K562 (cell line): Measurements from ENCODE around the gene ST7.

Experiments
- AFF4 ChIP-seq: sonication (generic); formaldehyde crosslinking; IDR thresholded peaks from 2 replicates; pipeline ENCODE4 v1.8.0; 2023; ENCODE audit warnings: mild to moderate bottlenecking, missing genetic modification reagents
- CHD7 ChIP-seq: fragments of 200-600 bp; sonication (generic); IDR thresholded peaks from one replicate; pipeline ENCODE4 v1.6.1; 2012; ENCODE audit warnings: mild to moderate bottlenecking, low read depth, low read length, inconsistent platforms
- CTCF ChIP-seq, 3 experiments: IDR thresholded peaks in 2 of 3; conservative IDR thresholded peaks in 1 of 3; 2 replicates each; pipeline ENCODE4 v1.5.1; 2011 to 2012; ENCODE audit warnings: low read length in 3 of 3, mild to moderate bottlenecking in 3 of 3, control low read depth in 2 of 3, improper control_type of control experiment in 1 of 3, inconsistent platforms in 1 of 3, low read depth in 1 of 3, mixed read lengths in 1 of 3, moderate library complexity in 1 of 3; ENCODE audit not compliant: insufficient read depth in 2 of 3
- E2F1 ChIP-seq: sonication (generic); formaldehyde crosslinking; IDR thresholded peaks from 2 replicates; pipeline ENCODE4 v1.8.1; 2023; ENCODE audit warnings: mild to moderate bottlenecking, missing genetic modification reagents, moderate library complexity
- EP300 ChIP-seq: IDR thresholded peaks from 2 replicates; pipeline ENCODE4 v1.6.1; 2012; ENCODE audit warnings: low read length, improper control_type of control experiment
- JUND ChIP-seq, 2 experiments: IDR thresholded peaks; 2 replicates in 1 of 2; 3 replicates in 1 of 2; pipeline ENCODE4 v1.6.1; 2011; ENCODE audit warnings: borderline replicate concordance in 2 of 2, low read depth in 2 of 2, low read length in 2 of 2, improper control_type of control experiment in 1 of 2, missing biosample characterization in 1 of 2, missing genetic modification characterization in 1 of 2, missing genetic modification reagents in 1 of 2
- POLR2A ChIP-seq: fragments of 450-650 bp; conservative IDR thresholded peaks from 2 replicates; pipeline ENCODE4 v1.6.1; 2016
- ZFP1 ChIP-seq: fragments of 450-650 bp; formaldehyde crosslinking; IDR thresholded peaks from 2 replicates; pipeline ENCODE4 v1.4.0; 2020; ENCODE audit warnings: mild to moderate bottlenecking, mixed read lengths
- ZNF316 ChIP-seq: fragments of 450-650 bp; IDR thresholded peaks from 2 replicates; pipeline ENCODE4 v1.6.1; 2016

- no peak for TF ChIP-seq POLR2A
- TF ChIP-seq JUND (IDR thresholded peaks at IDR 0.05; ENCODE audit: borderline replicate concordance, low read depth, low read length): no peak
- no peak for TF ChIP-seq JUND (tag; IDR thresholded peaks at IDR 0.05; ENCODE audit: borderline replicate concordance, low read depth, low read length)
- TF ChIP-seq ZNF316: no peak
- TF ChIP-seq CTCF (IDR thresholded peaks at IDR 0.05 in 2 of 3, conservative IDR thresholded peaks at IDR 0.05 in 1 of 3; ENCODE audit: insufficient read depth in 2 of 3, low read depth in 1 of 3, low read length in 3 of 3): no peak
- TF ChIP-seq AFF4 (CRISPR knock-in tag): no peak
- no peak for TF ChIP-seq CHD7
- no peak for TF ChIP-seq E2F1
- TF ChIP-seq EP300: no peak
- no peak for TF ChIP-seq ZFP1
Measured at GRCh38 chr7:117084286-117084685, 131.0 kb downstream of the ST7 start.
